ENCODE measurements around the gene NXN.

DNA sequence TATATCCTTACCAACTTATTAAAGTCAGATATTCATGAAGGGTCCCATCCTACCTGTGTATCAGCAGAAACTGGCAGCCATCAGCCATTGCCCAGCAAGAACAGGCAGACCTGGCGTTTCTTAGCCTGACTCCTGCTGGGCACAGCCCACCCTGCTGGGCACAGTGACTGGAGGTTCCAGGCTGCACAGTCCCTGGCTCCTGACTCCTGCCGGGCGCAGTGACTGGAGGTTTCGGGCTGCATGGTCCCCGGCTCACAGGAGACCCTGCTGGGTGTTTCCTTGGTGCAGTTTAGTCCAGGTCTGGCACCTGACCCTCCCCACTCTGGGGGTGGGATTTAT is 24.0 kb upstream of the NXN start:
- TF ChIP-seq, protein P1, sequence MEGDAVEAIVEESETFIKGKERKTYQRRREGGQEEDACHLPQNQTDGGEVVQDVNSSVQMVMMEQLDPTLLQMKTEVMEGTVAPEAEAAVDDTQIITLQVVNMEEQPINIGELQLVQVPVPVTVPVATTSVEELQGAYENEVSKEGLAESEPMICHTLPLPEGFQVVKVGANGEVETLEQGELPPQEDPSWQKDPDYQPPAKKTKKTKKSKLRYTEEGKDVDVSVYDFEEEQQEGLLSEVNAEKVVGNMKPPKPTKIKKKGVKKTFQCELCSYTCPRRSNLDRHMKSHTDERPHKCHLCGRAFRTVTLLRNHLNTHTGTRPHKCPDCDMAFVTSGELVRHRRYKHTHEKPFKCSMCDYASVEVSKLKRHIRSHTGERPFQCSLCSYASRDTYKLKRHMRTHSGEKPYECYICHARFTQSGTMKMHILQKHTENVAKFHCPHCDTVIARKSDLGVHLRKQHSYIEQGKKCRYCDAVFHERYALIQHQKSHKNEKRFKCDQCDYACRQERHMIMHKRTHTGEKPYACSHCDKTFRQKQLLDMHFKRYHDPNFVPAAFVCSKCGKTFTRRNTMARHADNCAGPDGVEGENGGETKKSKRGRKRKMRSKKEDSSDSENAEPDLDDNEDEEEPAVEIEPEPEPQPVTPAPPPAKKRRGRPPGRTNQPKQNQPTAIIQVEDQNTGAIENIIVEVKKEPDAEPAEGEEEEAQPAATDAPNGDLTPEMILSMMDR (conservative IDR thresholded peaks at IDR 0.05), result no peak
- no peak for TF ChIP-seq ZFX (IDR thresholded peaks at IDR 0.05)

Data from C4-2B (cell line).